Breast epithelium (tissue), 4 donors: ENCODE measurements around the gene SPTBN2. TPM values are rescaled to one million over a fixed set of nuclear protein-coding genes. Genes with fewer than 3 reads are reported as not detected.

Source experiments
- DNase-seq, 2 donors: peaks; one replicate each; pipeline ENCODE4 v3.0.0-alpha.2; 2019; ENCODE audit warnings: low spot score in 2 of 2
- H3K27ac ChIP-seq, 2 donors: fragments of 200-600 bp; sonication (generic) in 1 of 2; one replicate each; pipeline ENCODE4 v1.5.1; 2016 to 2019; ENCODE audit warnings: mild to moderate bottlenecking in 1 of 2
- H3K27me3 ChIP-seq, 2 donors: fragments of 200-600 bp; sonication (generic) in 1 of 2; one replicate each; pipeline versions ENCODE4 v1.5.1 to v1.6.0; 2017 to 2019; ENCODE audit warnings: control low read depth in 1 of 2, mild to moderate bottlenecking in 1 of 2
- H3K36me3 ChIP-seq: fragments of 200-600 bp; one replicate; pipeline ENCODE4 v1.5.1; 2019
- H3K4me1 ChIP-seq, 2 donors: fragments of 200-600 bp; sonication (generic); one replicate each; pipeline ENCODE4 v1.5.1; 2016 to 2019; ENCODE audit warnings: control low read depth in 1 of 2
- H3K4me3 ChIP-seq, 3 donors: fragments of 200-600 bp; sonication (generic); 1 replicate in 2 of 3; 2 replicates in 1 of 3; pipeline ENCODE4 v1.5.1; 2016 to 2019; ENCODE audit warnings: mild to moderate bottlenecking in 3 of 3, moderate library complexity in 2 of 3
- H3K9me3 ChIP-seq, 2 donors: fragments of 200-600 bp; sonication (generic) in 1 of 2; one replicate each; pipeline ENCODE4 v1.5.1; 2016 to 2019; ENCODE audit warnings: control low read depth in 1 of 2
- POLR2A ChIP-seq: fragments of 450-650 bp; IDR thresholded peaks from one replicate; pipeline ENCODE4 v1.6.1; 2016; ENCODE audit warnings: antibody characterized with exemption, mild to moderate bottlenecking, moderate library complexity
- POLR2AphosphoS5 ChIP-seq, 3 donors: sonication (generic); formaldehyde crosslinking; IDR thresholded peaks; one replicate each; pipeline ENCODE4 v1.6.1; 2017; ENCODE audit warnings: antibody characterized with exemption in 3 of 3
- intact Hi-C: fragments of 100-400 bp; cut with DNase I; formaldehyde crosslinking; loops from one replicate; pipeline ENCODE4 v1.15.1; 2023; ENCODE audit warnings: low total_unique reads
- total RNA-seq, 3 donors: library from RNA; depleted of rRNA; stranded (reverse); fragments of >200 nt; gene quantifications; one replicate each; pipeline ENCODE4 v1.1.0, GENCODE V29; 2016
- TF ChIP-seq, protein P1 (sequence below), 3 donors: fragments of 450-650 bp; IDR thresholded peaks; one replicate each; pipeline ENCODE4 v1.5.1; 2016 to 2017; ENCODE audit warnings: antibody characterized with exemption in 3 of 3, mild to moderate bottlenecking in 3 of 3, moderate library complexity in 3 of 3

Gene SPTBN2
- total RNA-seq, 3 donors from 2014 or later, result 1.1 to 28.7 (median 27.2) TPM

GRCh38 chr11:66676282-66676919 is 52.6 kb downstream of the SPTBN2 start:
- Histone ChIP-seq H3K27ac (peak overlapping the region in 1 of 2 donors; percentile 7), H3K27me3 (no peaks in the 10 kb centered on the region), H3K9me3 (no peaks in the 10 kb centered on the region), H3K4me1 (peaks cover 4 to 9% of the 10 kb centered on the region in 2 donors), H3K4me3 (peak overlapping the region in 2 of 3 donors; percentile 75 to 95), H3K36me3 (no peaks in the 10 kb centered on the region)
- no peak for TF ChIP-seq POLR2A
- TF ChIP-seq POLR2AphosphoS5 (IDR thresholded peaks at IDR 0.05), result no peak
- TF ChIP-seq, protein P1, sequence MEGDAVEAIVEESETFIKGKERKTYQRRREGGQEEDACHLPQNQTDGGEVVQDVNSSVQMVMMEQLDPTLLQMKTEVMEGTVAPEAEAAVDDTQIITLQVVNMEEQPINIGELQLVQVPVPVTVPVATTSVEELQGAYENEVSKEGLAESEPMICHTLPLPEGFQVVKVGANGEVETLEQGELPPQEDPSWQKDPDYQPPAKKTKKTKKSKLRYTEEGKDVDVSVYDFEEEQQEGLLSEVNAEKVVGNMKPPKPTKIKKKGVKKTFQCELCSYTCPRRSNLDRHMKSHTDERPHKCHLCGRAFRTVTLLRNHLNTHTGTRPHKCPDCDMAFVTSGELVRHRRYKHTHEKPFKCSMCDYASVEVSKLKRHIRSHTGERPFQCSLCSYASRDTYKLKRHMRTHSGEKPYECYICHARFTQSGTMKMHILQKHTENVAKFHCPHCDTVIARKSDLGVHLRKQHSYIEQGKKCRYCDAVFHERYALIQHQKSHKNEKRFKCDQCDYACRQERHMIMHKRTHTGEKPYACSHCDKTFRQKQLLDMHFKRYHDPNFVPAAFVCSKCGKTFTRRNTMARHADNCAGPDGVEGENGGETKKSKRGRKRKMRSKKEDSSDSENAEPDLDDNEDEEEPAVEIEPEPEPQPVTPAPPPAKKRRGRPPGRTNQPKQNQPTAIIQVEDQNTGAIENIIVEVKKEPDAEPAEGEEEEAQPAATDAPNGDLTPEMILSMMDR (IDR thresholded peaks at IDR 0.05), result no peak
- intact Hi-C loops, result no loop called here
- no peak for DNase-seq

DNA sequence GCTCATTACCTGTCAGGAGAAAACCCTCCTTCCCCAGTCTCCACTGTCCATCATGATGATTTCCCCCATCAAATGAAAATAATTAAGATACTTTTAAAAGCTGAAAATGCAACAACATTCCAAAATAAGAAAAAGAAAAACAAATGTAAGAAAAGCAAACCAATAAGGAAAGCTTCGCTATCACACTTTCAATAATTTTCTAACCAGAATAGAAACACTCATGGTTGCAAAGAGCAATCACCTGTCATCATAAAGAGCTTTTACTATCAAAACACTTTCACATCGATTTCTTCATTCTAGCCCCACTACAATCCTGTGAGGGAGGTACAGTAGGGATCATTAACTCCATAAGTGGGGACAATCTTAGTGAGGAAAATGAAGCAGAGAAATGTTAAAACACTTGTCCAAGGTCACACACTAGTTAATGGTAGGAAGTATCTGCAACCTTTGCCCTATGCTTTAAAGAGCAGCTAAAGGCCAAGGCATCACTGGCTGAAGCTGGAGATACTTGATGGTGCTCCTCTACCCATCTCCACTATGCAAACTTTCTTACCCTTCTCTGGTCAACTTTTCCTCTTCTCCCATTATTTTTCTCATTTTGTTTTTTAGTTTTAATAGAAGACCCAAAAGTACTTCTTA is 53.9 kb downstream of the SPTBN2 start:
- Histone ChIP-seq H3K9me3 (no peaks in the 10 kb centered on the region), H3K27me3 (no peaks in the 10 kb centered on the region), H3K27ac (no peak overlapping the region), H3K4me3 (peak overlapping the region in 1 of 3 donors; percentile 95), H3K4me1 (peaks cover 4 to 9% of the 10 kb centered on the region in 2 donors), H3K36me3 (no peaks in the 10 kb centered on the region)
- TF ChIP-seq POLR2AphosphoS5 (IDR thresholded peaks at IDR 0.05) (no peak), POLR2A (no peak)
- TF ChIP-seq, protein P1 (IDR thresholded peaks at IDR 0.05), result no peak
- no peak for DNase-seq
- intact Hi-C loops, result no loop called here

- intact Hi-C loops, result no loop called here
- TF ChIP-seq POLR2AphosphoS5 (IDR thresholded peaks at IDR 0.05), result no peak
- TF ChIP-seq, protein P1 (IDR thresholded peaks at IDR 0.05), result no peak
- Histone ChIP-seq H3K4me3 (no peak overlapping the region), H3K9me3 (no peaks in the 10 kb centered on the region), H3K4me1 (no peaks in the 10 kb centered on the region), H3K36me3 (no peaks in the 10 kb centered on the region), H3K27ac (no peak overlapping the region), H3K27me3 (no peaks in the 10 kb centered on the region)
- no peak for DNase-seq
Measured at GRCh38 chr11:66670816-66671215, 58.2 kb downstream of the SPTBN2 start.

DNA sequence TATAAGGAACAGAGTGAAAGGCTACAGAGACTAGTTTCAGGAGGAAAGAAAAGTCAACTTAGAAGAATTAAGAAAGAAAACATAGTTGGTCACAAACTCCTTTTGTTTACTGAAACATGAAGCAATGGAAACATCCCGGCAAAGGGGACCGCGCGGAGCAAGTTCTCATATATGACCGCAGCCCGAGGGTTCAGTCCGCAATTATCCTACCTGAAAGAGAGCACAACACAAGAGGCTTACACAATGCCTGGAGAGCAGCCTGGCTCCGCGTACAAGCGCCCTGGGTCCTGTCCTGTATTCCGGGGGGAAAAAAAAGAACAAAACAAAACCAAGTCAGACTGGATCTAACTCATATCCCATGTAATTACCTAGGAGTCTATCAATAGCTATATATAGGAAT is 63.6 kb downstream of the SPTBN2 start:
- Histone ChIP-seq H3K27me3 (no peaks in the 10 kb centered on the region), H3K36me3 (no peaks in the 10 kb centered on the region), H3K4me3 (no peak overlapping the region), H3K4me1 (no peaks in the 10 kb centered on the region), H3K27ac (no peak overlapping the region), H3K9me3 (no peaks in the 10 kb centered on the region)
- no peak for DNase-seq
- intact Hi-C loops, result no loop called here
- TF ChIP-seq POLR2AphosphoS5 (IDR thresholded peaks at IDR 0.05) (no peak), POLR2A (no peak)
- TF ChIP-seq, protein P1 (IDR thresholded peaks at IDR 0.05), result no peak

DNA sequence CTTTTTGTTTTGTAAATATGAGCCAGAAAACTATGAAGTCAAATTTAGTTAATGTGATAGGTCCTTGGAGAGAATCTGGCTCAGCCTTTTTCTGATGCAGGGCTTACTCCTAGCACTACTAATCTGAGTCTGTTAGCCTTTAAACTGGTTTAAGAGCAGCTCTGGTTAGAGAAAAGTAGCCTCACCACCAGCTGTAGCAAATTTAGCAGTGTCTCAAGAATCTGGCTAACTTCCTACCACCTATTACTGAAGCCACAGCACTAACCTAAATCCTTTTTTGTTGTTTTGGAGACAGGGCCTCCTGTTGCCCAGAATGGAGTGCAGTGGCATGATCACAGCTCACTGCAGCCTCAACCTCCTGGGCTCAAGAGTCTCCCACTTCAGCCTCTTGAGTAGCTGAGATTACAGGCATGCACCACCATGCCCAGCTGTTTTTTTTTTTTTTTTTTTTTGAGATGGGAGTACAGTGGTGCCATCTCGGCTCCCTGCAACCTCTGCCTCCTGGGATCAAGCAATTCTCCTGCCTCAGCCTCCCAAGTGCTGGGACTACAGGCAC is 65.2 kb downstream of the SPTBN2 start:
- no peak overlapping the region for H3K4me3 ChIP-seq
- no peak overlapping the region for H3K27ac ChIP-seq
- intact Hi-C loops, result no loop called here
- DNase-seq, result no peak
- H3K27me3 ChIP-seq, result no peaks in the 10 kb centered on the region
- H3K36me3 ChIP-seq, result peaks cover 3% of the 10 kb centered on the region
- TF ChIP-seq POLR2AphosphoS5 (IDR thresholded peaks at IDR 0.05) (no peak), POLR2A (no peak)
- TF ChIP-seq, protein P1 (IDR thresholded peaks at IDR 0.05), result no peak
- H3K9me3 ChIP-seq, result no peaks in the 10 kb centered on the region
- no peaks in the 10 kb centered on the region for H3K4me1 ChIP-seq
